Ascending aorta (tissue), 2 donors: ENCODE data around the gene NLRP13. TPM values are rescaled to one million over a fixed set of nuclear protein-coding genes. Genes with fewer than 3 reads are reported as not detected.
"Not testable (repeated sequence)": the region's sequence is repeated elsewhere in the genome, so short reads cannot be mapped to it uniquely, and the experiment has no call there.

Experiments
- DNase-seq, 2 donors: peaks; one replicate each; pipeline ENCODE4 v3.0.0-alpha.2; 2019; ENCODE audit warnings: low spot score in 2 of 2
- H3K27ac ChIP-seq, 2 donors: fragments of 200-600 bp; sonication (generic); one replicate each; pipeline ENCODE4 v1.5.1; 2016 to 2017; ENCODE audit warnings: mild to moderate bottlenecking in 1 of 2
- H3K27me3 ChIP-seq: fragments of 200-600 bp; sonication (generic); one replicate; pipeline ENCODE4 v1.5.1; 2017
- H3K36me3 ChIP-seq, 2 donors: fragments of 200-600 bp; sonication (generic); one replicate each; pipeline ENCODE4 v1.5.1; 2016
- H3K4me1 ChIP-seq, 2 donors: fragments of 200-600 bp; sonication (generic); one replicate each; pipeline ENCODE4 v1.5.1; 2016 to 2017; ENCODE audit warnings: mild to moderate bottlenecking in 1 of 2
- H3K4me3 ChIP-seq, 2 donors: fragments of 200-600 bp; sonication (generic); one replicate each; pipeline ENCODE4 v1.5.1; 2016 to 2017; ENCODE audit warnings: mild to moderate bottlenecking in 1 of 2
- H3K9me3 ChIP-seq, 2 donors: fragments of 200-600 bp; sonication (generic); one replicate each; pipeline ENCODE4 v1.5.1; 2016
- CTCF ChIP-seq, 3 experiments: fragments of 200-600 bp in 2 of 3; fragments of 450-650 bp in 1 of 3; sonication (generic) in 2 of 3; IDR thresholded peaks; one replicate each; pipeline ENCODE4 v1.5.1; 2016 to 2019; ENCODE audit warnings: antibody characterized with exemption in 3 of 3, mild to moderate bottlenecking in 1 of 3, moderate library complexity in 1 of 3
- intact Hi-C: fragments of 100-400 bp; cut with DNase I; formaldehyde crosslinking; loops from one replicate; pipeline ENCODE4 v1.15.1; 2023
- total RNA-seq: library from RNA; depleted of rRNA; stranded (reverse); fragments of >200 nt; gene quantifications from one replicate; pipeline ENCODE4 v1.1.0, GENCODE V29; 2016

NLRP13 gene
- total RNA-seq, 1 donor from 2014 or later = not detected

- Histone ChIP-seq H3K27me3 (no peaks in the 10 kb centered on the region), H3K9me3 (no peaks in the 10 kb centered on the region), H3K27ac (no peak overlapping the region), H3K4me1 (no peaks in the 10 kb centered on the region), H3K36me3 (no peaks in the 10 kb centered on the region), H3K4me3 (no peak overlapping the region)
- intact Hi-C loops = no loop called here
- no peak for DNase-seq
- TF ChIP-seq CTCF (IDR thresholded peaks at IDR 0.05) = no peak
Observed at GRCh38 chr19:55958356-55958755, 26.2 kb upstream of the NLRP13 start.

GRCh38 chr19:55956431-55956830, 24.3 kb upstream of the NLRP13 start:
- no peaks in the 10 kb centered on the region for H3K27me3 ChIP-seq
- no peak overlapping the region for H3K27ac ChIP-seq
- no peaks in the 10 kb centered on the region for H3K4me1 ChIP-seq
- intact Hi-C loops = no loop called here
- no peaks in the 10 kb centered on the region for H3K9me3 ChIP-seq
- TF ChIP-seq CTCF (IDR thresholded peaks at IDR 0.05) = no peak
- no peak for DNase-seq
- no peaks in the 10 kb centered on the region for H3K36me3 ChIP-seq
- H3K4me3 ChIP-seq = no peak overlapping the region

GRCh38 chr19:55950566-55950965, 18.4 kb upstream of the NLRP13 start:
- H3K4me3 ChIP-seq, H3K27me3 ChIP-seq, intact Hi-C loops, H3K9me3 ChIP-seq, H3K4me1 ChIP-seq, DNase-seq, H3K36me3 ChIP-seq, H3K27ac ChIP-seq: not testable (repeated sequence)

- Histone ChIP-seq H3K27ac (no peak within 1 kb of the TSS), H3K4me3 (no peak within 1 kb of the TSS), H3K9me3 (no peaks in the 10 kb centered on the region), H3K4me1 (no peaks in the 10 kb centered on the region), H3K36me3 (no peaks in the 10 kb centered on the region), H3K27me3 (no peaks in the 10 kb centered on the region)
- no peak for DNase-seq
- intact Hi-C loops = no loop called here
- no peak for TF ChIP-seq CTCF (IDR thresholded peaks at IDR 0.05)
Observed at GRCh38 chr19:55947532-55947931, 15.4 kb upstream of the NLRP13 start, which contains the start of gene NLRP8. NLRP8 (plus strand) TSS chr19:55947832.

- TF ChIP-seq CTCF (IDR thresholded peaks at IDR 0.05) = no peak
- Histone ChIP-seq H3K9me3 (no peaks in the 10 kb centered on the region), H3K4me3 (no peak overlapping the region), H3K27ac (no peak overlapping the region), H3K27me3 (no peaks in the 10 kb centered on the region), H3K4me1 (no peaks in the 10 kb centered on the region), H3K36me3 (no peaks in the 10 kb centered on the region)
- intact Hi-C loops = no loop called here
- DNase-seq = no peak
Observed at GRCh38 chr19:55940306-55940705, 8.2 kb upstream of the NLRP13 start.

- no peaks in the 10 kb centered on the region for H3K9me3 ChIP-seq
- H3K4me3 ChIP-seq = no peak overlapping the region
- no peak for TF ChIP-seq CTCF (IDR thresholded peaks at IDR 0.05)
- no peaks in the 10 kb centered on the region for H3K4me1 ChIP-seq
- H3K27ac ChIP-seq = no peak overlapping the region
- no peaks in the 10 kb centered on the region for H3K36me3 ChIP-seq
- no peak for DNase-seq
- H3K27me3 ChIP-seq = no peaks in the 10 kb centered on the region
- intact Hi-C loops = no loop called here
Observed at GRCh38 chr19:55939206-55939605, 7.1 kb upstream of the NLRP13 start.
